NCI-H1417 (cell line): ENCODE results near the gene CNP.
A peak's percentile ranks its signal among the peaks of the same experiment; 100 is the strongest.
"Not testable (repeated sequence)": the region's sequence is repeated elsewhere in the genome, so short reads cannot be mapped to it uniquely, and the experiment has no call there.

Experiments used
- DNase-seq, 3 experiments: peaks; one replicate each; lab custom pipeline; 2025; lab: John Stamatoyannopoulos, UW

CNP gene

GRCh38 chr17:41966463-41967140 lies at the start of gene CNP:
Gene CNP (plus strand): TSS chr17:41966795. CDS start chr17:41966885, 90 bp downstream.
- peak; percentile 92 to 93 (median 93) for DNase-seq

DNA sequence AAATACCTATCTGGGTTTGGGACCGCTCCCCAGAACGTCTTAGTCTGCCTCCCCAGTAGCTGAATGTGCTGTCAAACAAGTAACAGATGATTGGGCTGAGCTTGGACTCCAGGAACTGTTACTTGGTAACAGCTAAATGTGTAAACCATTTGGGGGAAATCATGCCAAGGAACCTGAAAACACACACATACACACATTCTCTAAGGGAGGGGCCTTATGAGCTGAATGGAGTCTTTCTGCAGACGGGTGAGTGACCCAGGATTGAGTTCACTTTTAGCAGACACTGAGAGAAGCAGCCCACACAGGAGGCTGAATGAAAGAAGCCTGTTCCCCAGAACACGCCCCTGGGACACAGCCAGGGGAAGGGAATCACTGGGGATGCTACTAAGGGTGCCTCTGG lies 49.4 kb upstream of the CNP start:
- DNase-seq, result no peak

DNA sequence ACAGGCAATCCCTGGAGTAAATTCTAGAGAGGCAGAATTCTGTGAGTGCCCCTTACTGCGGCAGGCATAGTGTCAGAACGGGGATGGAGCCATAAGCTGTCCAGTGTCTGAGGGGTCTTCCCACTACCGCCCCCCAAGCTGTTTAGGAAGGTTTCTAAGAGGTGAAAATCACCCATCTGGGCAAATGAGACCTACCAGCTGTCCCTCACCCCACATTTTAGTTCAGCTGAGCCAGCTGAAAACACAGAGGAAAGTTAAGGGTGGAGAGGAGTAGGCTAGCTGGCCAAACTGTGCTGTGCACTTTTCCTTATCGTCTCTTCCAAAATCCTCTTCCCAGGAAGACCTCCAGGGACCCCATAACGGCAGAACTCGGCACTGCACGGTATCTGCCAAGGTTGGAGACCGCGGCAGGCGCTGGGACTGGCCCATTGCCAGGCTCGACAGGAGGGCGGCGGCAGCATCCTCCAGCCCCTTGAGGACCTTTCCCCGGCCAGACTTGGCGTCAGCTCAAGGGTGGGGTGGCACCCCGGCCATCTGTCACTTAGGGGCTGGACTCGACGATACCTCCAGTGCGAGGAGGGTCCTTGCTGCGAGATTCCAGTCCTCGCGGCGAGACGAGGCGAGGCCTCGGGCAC lies 48.8 kb upstream of the CNP start:
- peak; percentile 46 to 76 (median 76) for DNase-seq

GRCh38 chr17:41918314-41919164 lies 48.1 kb upstream of the CNP start, which contains the start of gene ACLY:
Gene ACLY (minus strand): TSS chr17:41918951. CDS start chr17:41913873, 5,078 bp downstream.
- DNase-seq, result peak; percentile 96 to 97 (median 97)

DNA sequence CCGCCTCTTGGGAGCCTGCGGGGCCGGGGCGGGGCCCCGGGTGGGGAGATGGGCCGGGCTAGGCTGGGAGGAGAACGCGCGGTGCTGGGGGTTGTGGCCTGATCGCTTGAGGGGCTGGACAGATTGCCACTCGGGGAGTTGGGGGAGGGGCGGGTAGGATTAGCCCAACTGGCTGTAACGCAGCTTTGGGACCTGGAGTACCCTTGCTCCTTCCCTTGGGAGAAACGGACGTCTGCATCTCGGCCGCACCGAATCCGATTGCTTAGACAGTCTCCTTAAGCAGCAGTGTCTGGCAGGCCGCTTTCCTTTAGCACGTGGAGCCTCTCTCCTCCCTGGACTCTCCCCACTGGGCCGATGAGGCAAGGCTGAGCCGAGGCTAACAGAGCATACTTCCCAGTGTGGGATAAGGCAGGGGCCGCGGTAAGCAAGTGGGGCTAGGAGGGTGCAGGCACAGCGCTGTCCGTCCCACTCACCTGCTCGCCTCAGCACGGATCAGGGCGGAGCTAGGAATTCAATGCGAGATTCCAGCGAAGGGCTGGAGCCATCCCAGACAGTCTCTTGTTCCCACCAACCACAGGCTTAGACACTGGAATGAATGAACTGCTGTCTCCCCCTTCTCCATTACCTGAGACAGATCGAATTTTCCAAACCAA lies 47.3 kb upstream of the CNP start:
- peak in 1 of 3 experiments; percentile 67 for DNase-seq

GRCh38 chr17:41919840-41920579 lies 46.6 kb upstream of the CNP start:
- no peak for DNase-seq

GRCh38 chr17:41920580-41920955 lies 46.0 kb upstream of the CNP start:
- DNase-seq, result no peak

GRCh38 chr17:41925991-41926590 lies 40.5 kb upstream of the CNP start:
- DNase-seq, result no peak

GRCh38 chr17:41928693-41929251 lies 37.8 kb upstream of the CNP start:
- no peak for DNase-seq

DNA sequence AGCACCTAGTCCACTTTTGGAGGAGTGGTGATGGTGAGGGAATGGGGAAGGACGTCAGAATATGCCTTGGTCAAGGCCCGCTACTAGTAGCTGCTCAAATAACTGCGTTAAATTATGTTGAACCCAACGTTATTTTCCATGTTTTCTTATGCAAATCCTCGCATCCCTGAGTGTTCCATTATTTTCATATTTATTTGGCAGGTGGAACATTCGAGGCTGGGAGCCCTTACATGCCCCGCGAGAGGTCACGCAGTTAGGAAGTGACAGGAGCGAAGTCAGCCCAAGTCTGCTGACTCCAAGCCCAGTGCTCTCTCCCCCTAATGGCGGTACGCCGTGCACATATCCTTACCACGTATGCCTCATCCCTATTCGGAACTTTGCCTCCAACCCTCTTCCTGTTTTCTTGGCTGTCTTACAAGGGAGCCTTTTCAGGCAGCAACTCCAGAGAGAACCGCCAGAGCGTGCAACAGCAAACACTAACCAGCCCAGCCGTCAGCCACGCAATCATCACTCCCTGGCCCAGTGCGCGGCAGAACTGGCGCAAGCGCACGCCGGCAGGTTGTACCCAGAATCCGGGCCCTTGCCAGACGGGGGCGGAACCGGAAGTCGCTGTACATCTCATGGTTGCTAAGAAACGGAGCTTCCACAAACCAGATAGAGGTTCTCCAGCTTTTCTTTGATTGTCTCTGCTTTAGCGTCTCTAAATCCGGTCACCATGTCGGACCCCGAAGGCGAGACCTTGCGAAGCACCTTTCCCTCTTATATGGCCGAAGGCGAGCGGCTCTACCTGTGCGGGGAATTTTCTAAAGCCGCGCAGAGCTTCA lies 36.4 kb upstream of the CNP start, which contains the start of gene ODAD4:
Gene ODAD4, plus strand, starts transcription at position 609 of the 824 bp plus-strand sequence. Its CDS starts 107 bp downstream, at position 716.
- DNase-seq, result peak; percentile 94 to 97 (median 94)

GRCh38 chr17:41930833-41931156 lies 35.8 kb upstream of the CNP start:
- not testable (repeated sequence) for DNase-seq

GRCh38 chr17:41931715-41932114 lies 34.9 kb upstream of the CNP start:
- not testable (repeated sequence) for DNase-seq

DNA sequence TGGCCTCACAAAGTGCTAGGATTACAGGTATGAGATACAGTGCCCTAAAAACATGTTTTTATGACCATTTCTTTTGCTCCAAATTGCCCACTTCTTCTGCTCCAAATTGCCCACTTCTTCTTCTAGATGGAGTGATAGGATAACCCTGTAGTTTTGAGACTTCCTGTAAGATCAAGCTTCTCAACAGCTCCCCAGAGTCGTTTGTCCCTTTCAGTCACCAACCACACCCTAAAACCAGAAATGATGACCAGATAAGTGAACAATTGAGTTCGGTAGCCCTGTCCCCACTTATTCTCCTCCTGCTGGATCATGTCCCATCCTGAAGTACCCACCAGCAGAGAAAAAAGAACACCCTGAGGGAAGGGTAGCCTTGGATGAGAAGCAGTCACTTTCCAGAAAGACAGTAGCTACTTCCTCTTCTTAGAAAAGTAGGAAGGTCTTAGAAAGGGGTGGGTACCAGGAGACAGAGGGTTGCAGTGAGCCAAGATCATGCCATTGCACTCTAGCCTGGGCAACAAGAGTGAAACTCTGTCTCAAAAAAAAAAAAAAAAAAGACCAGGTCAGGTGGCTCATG lies 33.7 kb upstream of the CNP start:
- no peak for DNase-seq

- no peak for DNase-seq
Measured at GRCh38 chr17:41935641-41936040, 31.0 kb upstream of the CNP start.

- DNase-seq, result no peak
Measured at GRCh38 chr17:41937970-41938954, 28.3 kb upstream of the CNP start.

GRCh38 chr17:41939044-41939692 lies 27.4 kb upstream of the CNP start:
- no peak for DNase-seq

- DNase-seq, result no peak
Measured at GRCh38 chr17:41939693-41940090, 26.9 kb upstream of the CNP start.

- no peak for DNase-seq
Measured at GRCh38 chr17:41941168-41941567, 25.4 kb upstream of the CNP start.
